GM12878 (cell line): ENCODE data around the gene GSPT1. TPM values are rescaled to one million over a fixed set of nuclear protein-coding genes. Genes with fewer than 3 reads are reported as not detected.

Source experiments
- BCLAF1 ChIP-seq: fragments of 450-650 bp; IDR thresholded peaks from 2 replicates; pipeline ENCODE4 v1.6.1; 2017; ENCODE audit warnings: antibody characterized with exemption, mild to moderate bottlenecking, moderate library complexity
- BHLHE40 ChIP-seq, 2 experiments: fragments of 450-650 bp in 1 of 2; IDR thresholded peaks; 2 replicates each; pipeline ENCODE4 v1.6.1; 2011 to 2017; ENCODE audit warnings: low read depth in 2 of 2, borderline replicate concordance in 1 of 2, improper control_type of control experiment in 1 of 2, low read length in 1 of 2, mild to moderate bottlenecking in 1 of 2
- CBX3 ChIP-seq: fragments of 200-600 bp; sonication (generic); IDR thresholded peaks from 2 replicates; pipeline ENCODE4 v1.6.1; 2016; ENCODE audit warnings: low read depth, borderline replicate concordance
- CREM ChIP-seq: IDR thresholded peaks from 2 replicates; pipeline ENCODE4 v1.6.1; 2014; ENCODE audit warnings: antibody characterized with exemption, low read depth
- EGR1 ChIP-seq, 2 experiments: IDR thresholded peaks; 1 replicate in 1 of 2; 2 replicates in 1 of 2; pipeline ENCODE4 v1.6.1; 2011 to 2012; ENCODE audit warnings: low read depth in 2 of 2, low read length in 2 of 2, borderline replicate concordance in 1 of 2, mild to moderate bottlenecking in 1 of 2, moderate library complexity in 1 of 2
- HSF1 ChIP-seq: fragments of 150-350 bp; IDR thresholded peaks from 2 replicates; pipeline ENCODE4 v1.6.1; 2014; ENCODE audit warnings: mild to moderate bottlenecking, low read depth, low read length
- KDM1A ChIP-seq: fragments of 200-600 bp; sonication (generic); IDR thresholded peaks from 2 replicates; pipeline ENCODE4 v1.6.1; 2016; ENCODE audit warnings: borderline replicate concordance
- MEF2A ChIP-seq: IDR thresholded peaks from 2 replicates; pipeline ENCODE4 v1.6.1; 2011; ENCODE audit warnings: low read depth, mild to moderate bottlenecking, low read length, moderate library complexity; ENCODE audit not compliant: insufficient read depth
- MXI1 ChIP-seq: fragments of 150-350 bp; IDR thresholded peaks from 2 replicates; pipeline ENCODE4 v1.6.1; 2011; ENCODE audit warnings: low read depth, mild to moderate bottlenecking, inconsistent platforms, low read length, improper control_type of control experiment
- NFXL1 ChIP-seq: fragments of 450-650 bp; IDR thresholded peaks from 2 replicates; pipeline ENCODE4 v1.6.1; 2017; ENCODE audit warnings: antibody characterized with exemption, mild to moderate bottlenecking, borderline replicate concordance
- PBX3 ChIP-seq: IDR thresholded peaks from 2 replicates; pipeline ENCODE4 v1.6.1; 2011; ENCODE audit warnings: mild to moderate bottlenecking, low read depth, low read length, moderate library complexity; ENCODE audit not compliant: insufficient replicate concordance
- RCOR1 ChIP-seq: conservative IDR thresholded peaks from 2 replicates; pipeline ENCODE4 v1.6.1; 2012; ENCODE audit warnings: low read depth, low read length, improper control_type of control experiment
- RUNX3 ChIP-seq: IDR thresholded peaks from 2 replicates; pipeline ENCODE4 v1.6.1; 2012; ENCODE audit warnings: low read length, inconsistent platforms
- SKIL ChIP-seq: fragments of 450-650 bp; IDR thresholded peaks from 2 replicates; pipeline ENCODE4 v1.6.1; 2017; ENCODE audit warnings: mild to moderate bottlenecking, low read depth, inconsistent platforms; ENCODE audit not compliant: poor library complexity, severe bottlenecking
- SP1 ChIP-seq: IDR thresholded peaks from one replicate; pipeline ENCODE4 v1.6.1; 2011; ENCODE audit warnings: low read depth, low read length
- TBL1XR1 ChIP-seq: IDR thresholded peaks from 2 replicates; pipeline ENCODE4 v1.6.1; 2012; ENCODE audit warnings: low read depth, low read length, improper control_type of control experiment
- USF1 ChIP-seq: IDR thresholded peaks from 2 replicates; pipeline ENCODE4 v1.6.1; 2011; ENCODE audit warnings: borderline replicate concordance, low read depth, mild to moderate bottlenecking, moderate library complexity, mixed read lengths, low read length; ENCODE audit not compliant: insufficient read depth; ENCODE audit errors: extremely low read length
- ZNF24 ChIP-seq: fragments of 450-650 bp; IDR thresholded peaks from 2 replicates; pipeline ENCODE4 v1.6.1; 2017; ENCODE audit warnings: antibody characterized with exemption, mild to moderate bottlenecking
- polyA plus RNA-seq, 11 experiments: library from polyadenylated mRNA; depleted of rRNA in 4 of 11; unstranded in 6 of 11; stranded (reverse) in 5 of 11; fragments of >200 nt; fragmentation: Nextera tagmentation in 4 of 11; fragmentation: Illumina TruSeq in 1 of 11; extraction: Ambion mirVana in 4 of 11; extraction: Trizol in 1 of 11; gene quantifications; 1 replicate in 1 of 11; 2 replicates in 10 of 11; pipeline versions ENCODE4 v1.2.1 to v1.2.3, GENCODE V29; 2011 to 2016; ENCODE audit warnings: inconsistent platforms in 2 of 11, missing spikeins in 2 of 11, low read depth in 1 of 11
- total RNA-seq, 4 experiments: library from RNA; depleted of rRNA in 3 of 4; stranded (reverse); fragments of >200 nt in 3 of 4; fragmentation: Illumina TruSeq in 1 of 4; extraction: Trizol in 1 of 4; gene quantifications; 2 replicates each; pipeline versions ENCODE4 v1.2.1 to v1.2.3, GENCODE V29; 2013 to 2021
- TF ChIP-seq, protein P1 (sequence below): IDR thresholded peaks from 2 replicates; pipeline ENCODE4 v1.6.1; 2012; ENCODE audit warnings: low read depth, low read length, improper control_type of control experiment

Gene GSPT1
- total and polyA plus RNA-seq, 10 of the 15 experiments (the other 5 are each of a cell fraction or from before 2014, with no cell fraction given) = 46.7 to 181 (median 99.6) TPM

DNA sequence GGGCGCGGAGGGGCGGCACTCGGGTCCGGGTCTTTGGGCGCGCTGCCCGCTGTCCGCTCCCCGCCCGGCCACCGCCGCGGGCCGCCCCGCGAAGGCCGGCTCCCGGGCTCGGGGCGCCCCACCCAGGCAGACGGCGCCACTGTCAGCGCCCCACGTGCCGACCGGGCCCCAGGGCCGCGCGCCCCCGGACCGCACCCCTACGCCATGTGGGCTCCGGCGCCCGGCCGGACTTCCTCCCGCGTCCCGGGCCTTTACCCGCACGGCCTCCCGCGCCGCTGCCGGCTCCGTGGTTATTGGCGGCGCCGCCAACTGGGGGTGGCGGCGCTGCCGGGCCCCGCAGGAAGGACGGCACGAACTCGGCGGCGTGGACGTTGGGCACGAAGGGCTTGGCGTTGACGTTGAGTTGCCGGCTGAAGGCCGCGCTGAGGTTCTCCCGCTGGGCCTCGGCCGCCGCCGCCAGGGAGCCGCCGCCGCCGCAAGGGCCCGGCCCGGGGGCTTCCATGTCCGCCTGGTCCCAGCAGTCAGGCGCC, 577 bp downstream of the GSPT1 start (continued):
- no peak for TF ChIP-seq SKIL
- TF ChIP-seq RUNX3 = peak; percentile 8; the same call in 1 of the 2 replicates
- TF ChIP-seq CREM = no peak
- TF ChIP-seq, protein P1, sequence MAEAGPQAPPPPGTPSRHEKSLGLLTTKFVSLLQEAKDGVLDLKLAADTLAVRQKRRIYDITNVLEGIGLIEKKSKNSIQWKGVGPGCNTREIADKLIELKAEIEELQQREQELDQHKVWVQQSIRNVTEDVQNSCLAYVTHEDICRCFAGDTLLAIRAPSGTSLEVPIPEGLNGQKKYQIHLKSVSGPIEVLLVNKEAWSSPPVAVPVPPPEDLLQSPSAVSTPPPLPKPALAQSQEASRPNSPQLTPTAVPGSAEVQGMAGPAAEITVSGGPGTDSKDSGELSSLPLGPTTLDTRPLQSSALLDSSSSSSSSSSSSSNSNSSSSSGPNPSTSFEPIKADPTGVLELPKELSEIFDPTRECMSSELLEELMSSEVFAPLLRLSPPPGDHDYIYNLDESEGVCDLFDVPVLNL = no peak
- no peak for TF ChIP-seq TBL1XR1
- no peak for TF ChIP-seq SP1
- 0 out of 2 replicates have a peak, but pooled peaks have one; percentile 8 for TF ChIP-seq BCLAF1
- TF ChIP-seq KDM1A = no peak
- no peak for TF ChIP-seq PBX3
- no peak for TF ChIP-seq MEF2A
- TF ChIP-seq RCOR1 = no peak
- TF ChIP-seq USF1 = peak; percentile 56
- peak; percentile 92 for TF ChIP-seq MXI1
- TF ChIP-seq BHLHE40 (IDR thresholded peaks at IDR 0.05; ENCODE audit: borderline replicate concordance in 1 of 2, low read depth in 2 of 2, low read length in 1 of 2) = peak; percentile 73 to 93; a peak in 3 of 4 replicates
- no peak for TF ChIP-seq NFXL1
- TF ChIP-seq ZNF24 = no peak
- TF ChIP-seq HSF1 = no peak
- peak in 1 of 2 experiments; percentile 56; a peak in 1 of 3 replicates for TF ChIP-seq EGR1 (IDR thresholded peaks at IDR 0.05; ENCODE audit: borderline replicate concordance in 1 of 2, low read depth in 2 of 2, low read length in 2 of 2)
- TF ChIP-seq CBX3 = no peak
